Spinal cord (tissue), 10 donors: ENCODE data around the gene CAMK2D. TPM values are rescaled to one million over a fixed set of nuclear protein-coding genes. Genes with fewer than 3 reads are reported as not detected.

ENCODE experiments used
- DNase-seq, 6 donors: peaks; one replicate each; pipeline versions ENCODE4 v3.0.0 to v3.0.0-alpha.2; 2013 to 2015; ENCODE audit warnings: low spot score in 6 of 6, low read depth in 4 of 6
- H3K27ac ChIP-seq: one replicate; pipeline ENCODE4 v1.5.1; 2013; ENCODE audit warnings: low read depth, low read length, control low read depth
- H3K27me3 ChIP-seq: one replicate; pipeline ENCODE4 v1.6.1; 2013; ENCODE audit warnings: low read length; ENCODE audit not compliant: control insufficient read depth, insufficient read depth
- H3K36me3 ChIP-seq: one replicate; pipeline ENCODE4 v1.6.1; 2013; ENCODE audit warnings: low read length; ENCODE audit not compliant: control insufficient read depth, insufficient read depth
- H3K4me1 ChIP-seq: one replicate; pipeline ENCODE4 v1.6.1; 2013; ENCODE audit warnings: low read length; ENCODE audit not compliant: control insufficient read depth, insufficient read depth
- H3K4me3 ChIP-seq: one replicate; pipeline ENCODE4 v1.5.1; 2013; ENCODE audit warnings: low read depth, low read length, control low read depth
- H3K9me3 ChIP-seq: one replicate; pipeline ENCODE4 v1.6.1; 2013; ENCODE audit warnings: low read length; ENCODE audit not compliant: control insufficient read depth, insufficient read depth
- WGBS: methylation state at CpG from one replicate; pipeline ENCODE4 v1.1.5; 2013; ENCODE audit warnings: missing lambda C conversion rate; ENCODE audit not compliant: insufficient coverage; 5-methylcytosine and 5-hydroxymethylcytosine counted together
- polyA plus RNA-seq, 2 donors: library from polyadenylated mRNA; unstranded; fragments of 120-200 nt; gene quantifications; one replicate each; pipeline ENCODE4 v1.2.1, GENCODE V29; 2013; ENCODE audit not compliant: insufficient read length in 2 of 2
- total RNA-seq, 2 donors: library from RNA; depleted of rRNA in 1 of 2; stranded (reverse); fragments of 120-200 nt in 1 of 2; fragments of >200 nt in 1 of 2; gene quantifications; one replicate each; pipeline versions ENCODE4 v1.2.3 to v1.2.4, GENCODE V29; 2013 to 2014
- donor health status: healthy.

Gene CAMK2D
- total and polyA plus RNA-seq, 4 donors: 64.4 to 154 (median 95.0) TPM

DNA sequence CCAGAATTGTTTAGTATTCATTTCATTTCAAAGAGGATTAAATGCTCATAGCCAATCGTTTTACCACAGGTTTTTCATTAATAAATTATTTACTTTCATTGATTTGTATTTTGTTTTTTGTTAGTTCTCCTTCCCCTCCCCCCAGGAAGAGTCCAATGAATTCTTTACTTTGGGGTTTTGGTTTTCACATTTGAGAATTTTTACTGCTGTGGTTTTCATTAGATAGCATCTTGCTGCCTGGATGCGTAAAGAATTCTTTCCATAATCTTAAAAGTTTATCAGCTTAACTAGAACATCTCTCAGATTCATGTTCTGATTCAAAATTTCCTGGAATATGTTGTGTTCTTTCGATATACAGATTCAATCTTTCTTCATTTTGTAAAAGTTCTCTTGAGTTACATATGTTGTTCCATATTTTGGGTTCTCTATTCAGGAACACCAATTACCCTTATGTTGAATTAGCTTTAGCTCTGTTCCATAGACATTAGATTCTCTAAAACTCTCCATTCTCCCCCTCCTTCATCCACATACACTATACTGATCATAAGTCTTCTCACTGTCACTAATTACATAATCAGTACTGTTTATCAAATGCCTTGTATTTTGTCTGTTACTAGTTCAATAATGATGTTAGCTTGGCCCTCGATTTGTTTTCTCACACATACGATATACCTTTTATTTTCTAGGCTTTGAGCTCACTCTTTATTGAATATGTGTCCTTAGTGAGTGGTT lies 184.4 kb downstream of the CAMK2D start:
- no peaks in the 10 kb centered on the region for H3K36me3 ChIP-seq
- H3K9me3 ChIP-seq: no peaks in the 10 kb centered on the region
- H3K27ac ChIP-seq: no peak overlapping the region
- no CpG with 5 or more reads among the region's 5 CpGs for WGBS
- no peak for DNase-seq
- H3K4me1 ChIP-seq: no peaks in the 10 kb centered on the region
- no peak overlapping the region for H3K4me3 ChIP-seq
- H3K27me3 ChIP-seq: no peaks in the 10 kb centered on the region

DNA sequence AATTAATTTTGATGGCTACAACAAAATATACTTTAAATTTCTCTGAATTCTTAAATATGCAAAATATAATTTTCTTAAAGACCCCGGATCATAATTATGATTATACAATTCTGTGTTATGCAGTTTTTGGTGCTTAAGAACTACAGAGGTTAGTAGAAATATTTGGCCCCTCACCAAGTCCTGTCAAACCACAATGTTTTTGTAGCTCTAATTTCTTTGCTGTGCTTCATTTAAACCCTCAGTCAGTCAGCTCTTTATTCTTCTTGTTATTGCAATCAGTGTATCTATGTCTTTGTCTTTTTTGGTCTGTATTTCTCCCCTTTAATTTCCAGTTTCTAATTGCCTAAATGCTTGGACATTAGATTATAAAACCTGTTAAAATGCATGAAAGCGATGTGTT lies 186.1 kb downstream of the CAMK2D start:
- DNase-seq: peak in 1 of 6 donors; percentile 15
- H3K4me3 ChIP-seq: no peak overlapping the region
- 100% methylated on average over 1 of the region's 2 CpGs for WGBS
- H3K27me3 ChIP-seq: no peaks in the 10 kb centered on the region
- H3K27ac ChIP-seq: peak overlapping the region; percentile 6
- H3K36me3 ChIP-seq: no peaks in the 10 kb centered on the region
- H3K4me1 ChIP-seq: no peaks in the 10 kb centered on the region
- H3K9me3 ChIP-seq: no peaks in the 10 kb centered on the region

DNA sequence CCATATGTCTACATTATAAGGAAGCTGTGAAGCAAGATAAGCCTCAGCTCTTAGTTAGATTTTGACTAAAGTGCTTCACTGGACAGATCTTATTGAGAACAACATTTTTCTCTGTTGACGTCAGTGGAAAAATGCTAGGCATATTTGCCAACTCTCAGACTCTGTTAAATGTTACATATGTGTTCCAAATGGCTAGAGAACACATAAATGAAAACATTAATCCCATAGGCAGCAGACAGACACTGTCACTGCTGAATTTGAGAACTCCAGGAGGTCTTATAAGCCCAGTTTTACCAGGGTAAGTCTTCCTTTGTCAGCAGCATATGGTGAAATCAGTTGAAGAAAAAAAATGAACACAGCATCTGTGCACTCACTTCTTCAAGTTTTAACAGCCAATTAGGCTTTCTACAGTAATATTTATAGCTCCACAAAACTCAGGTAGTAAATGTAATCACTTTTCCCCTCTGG lies 186.9 kb downstream of the CAMK2D start:
- H3K27ac ChIP-seq: peak overlapping the region; percentile 68
- no CpG with 5 or more reads among the region's 1 CpG for WGBS
- DNase-seq: peak in 2 of 6 donors; percentile 60 to 66

DNA sequence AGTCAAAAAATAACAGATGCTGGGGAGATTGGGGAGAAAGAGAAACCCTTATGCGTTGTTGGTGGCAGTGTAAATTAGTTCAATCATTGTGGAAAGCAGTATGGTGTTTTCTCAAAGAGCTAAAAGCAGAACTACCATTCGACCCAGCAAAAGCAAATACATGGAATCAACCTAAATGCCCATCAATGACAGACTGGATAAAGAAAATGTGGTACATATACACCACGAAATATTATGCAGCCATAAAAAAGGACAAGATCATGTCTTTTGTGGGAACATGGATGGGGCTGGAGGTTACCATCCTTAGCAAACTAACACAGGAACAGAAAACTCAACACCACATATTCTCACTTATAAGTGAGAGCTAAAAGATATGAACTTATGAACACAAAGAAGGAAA lies 188.9 kb downstream of the CAMK2D start:
- WGBS: no CpG with 5 or more reads among the region's 3 CpGs
- Histone ChIP-seq H3K4me1 (no peaks in the 10 kb centered on the region), H3K4me3 (no peak overlapping the region), H3K27me3 (no peaks in the 10 kb centered on the region), H3K9me3 (no peaks in the 10 kb centered on the region), H3K27ac (no peak overlapping the region), H3K36me3 (no peaks in the 10 kb centered on the region)
- DNase-seq: no peak

More for the DNA sequence above, 186.9 kb downstream of the CAMK2D start:
- no peaks in the 10 kb centered on the region for H3K36me3 ChIP-seq
- H3K9me3 ChIP-seq: no peaks in the 10 kb centered on the region
- no peaks in the 10 kb centered on the region for H3K27me3 ChIP-seq
- no peak overlapping the region for H3K4me3 ChIP-seq
- no peaks in the 10 kb centered on the region for H3K4me1 ChIP-seq

DNA sequence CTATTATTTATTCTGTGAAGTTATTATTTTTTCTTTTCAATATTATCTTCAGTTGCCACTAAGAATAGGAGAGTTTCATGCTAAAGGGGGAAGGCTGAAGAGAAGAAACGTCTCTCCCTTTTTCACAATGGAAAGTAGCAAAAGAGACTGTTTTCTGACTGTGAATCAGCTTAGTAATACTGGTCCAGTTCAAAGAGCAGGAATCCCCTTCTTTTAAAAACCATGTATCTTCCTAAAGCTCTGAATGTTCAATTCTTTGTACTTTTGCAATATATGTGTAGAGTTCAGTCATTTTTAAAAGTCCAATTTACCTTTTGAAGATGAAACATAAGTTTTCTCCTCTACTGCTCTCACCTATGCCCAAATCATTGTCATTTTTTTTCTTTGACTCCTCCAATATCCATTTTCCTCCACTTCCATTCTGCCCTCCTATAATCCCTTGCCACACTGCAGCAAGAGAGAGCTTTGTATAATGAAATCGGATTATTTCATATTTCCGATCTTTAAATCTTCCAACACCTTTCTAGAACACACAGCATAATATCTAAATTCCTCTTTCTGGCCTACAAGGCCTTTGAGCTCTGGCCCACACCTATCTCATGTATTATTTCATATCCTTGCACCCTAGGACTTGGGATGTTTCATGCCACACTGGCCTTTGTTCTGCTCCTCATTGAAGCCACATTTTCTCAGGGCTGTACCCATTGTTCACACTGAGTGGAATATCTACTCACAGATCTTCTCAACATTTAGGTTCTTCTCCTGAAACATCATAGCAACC lies 195.3 kb downstream of the CAMK2D start:
- H3K4me1 ChIP-seq: no peaks in the 10 kb centered on the region
- no peak overlapping the region for H3K27ac ChIP-seq
- 100% methylated on average over 2 of the region's 3 CpGs for WGBS
- no peaks in the 10 kb centered on the region for H3K27me3 ChIP-seq
- H3K9me3 ChIP-seq: no peaks in the 10 kb centered on the region
- no peak for DNase-seq
- H3K4me3 ChIP-seq: no peak overlapping the region
- no peaks in the 10 kb centered on the region for H3K36me3 ChIP-seq

DNA sequence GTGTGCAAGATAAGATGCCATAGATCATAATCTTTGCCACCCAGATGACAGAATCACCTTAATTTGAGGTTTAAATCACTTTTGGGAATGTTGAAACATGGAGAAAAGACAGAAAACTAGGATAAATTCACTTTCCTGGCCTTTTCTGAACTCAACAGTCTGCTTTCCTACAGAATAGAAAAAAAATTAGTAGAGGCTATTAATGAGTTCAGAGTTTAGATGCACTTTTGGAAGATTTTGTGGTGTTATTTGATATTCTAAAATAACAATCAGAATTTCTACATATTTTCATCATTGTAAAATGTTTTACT lies 195.9 kb downstream of the CAMK2D start:
- no peaks in the 10 kb centered on the region for H3K9me3 ChIP-seq
- no peak for DNase-seq
- H3K27ac ChIP-seq: no peak overlapping the region
- no peaks in the 10 kb centered on the region for H3K27me3 ChIP-seq
- no peaks in the 10 kb centered on the region for H3K4me1 ChIP-seq
- H3K36me3 ChIP-seq: no peaks in the 10 kb centered on the region
- no peak overlapping the region for H3K4me3 ChIP-seq

DNA sequence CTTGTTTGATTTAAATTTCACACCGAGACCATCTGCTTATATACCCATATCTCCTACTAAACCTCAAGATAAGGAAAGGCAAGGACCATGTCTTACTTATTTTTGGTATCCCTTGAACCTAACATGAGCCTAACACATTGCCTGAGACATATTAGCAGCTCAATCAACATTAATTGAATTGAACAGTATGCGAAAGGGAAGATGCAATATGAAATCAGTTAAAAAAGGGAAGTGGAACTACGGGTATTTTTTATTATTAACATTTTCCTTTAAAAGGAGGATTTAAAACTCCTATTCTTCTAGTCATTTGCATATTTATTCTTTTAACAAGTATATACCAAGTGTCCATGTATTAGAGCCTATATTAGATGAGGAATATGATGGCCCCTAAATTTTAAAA lies 197.0 kb downstream of the CAMK2D start:
- Histone ChIP-seq H3K27me3 (no peaks in the 10 kb centered on the region), H3K4me3 (no peak overlapping the region), H3K9me3 (no peaks in the 10 kb centered on the region), H3K4me1 (no peaks in the 10 kb centered on the region), H3K27ac (no peak overlapping the region), H3K36me3 (no peaks in the 10 kb centered on the region)
- 100% methylated on average over 1 of the region's 3 CpGs for WGBS
- no peak for DNase-seq

DNA sequence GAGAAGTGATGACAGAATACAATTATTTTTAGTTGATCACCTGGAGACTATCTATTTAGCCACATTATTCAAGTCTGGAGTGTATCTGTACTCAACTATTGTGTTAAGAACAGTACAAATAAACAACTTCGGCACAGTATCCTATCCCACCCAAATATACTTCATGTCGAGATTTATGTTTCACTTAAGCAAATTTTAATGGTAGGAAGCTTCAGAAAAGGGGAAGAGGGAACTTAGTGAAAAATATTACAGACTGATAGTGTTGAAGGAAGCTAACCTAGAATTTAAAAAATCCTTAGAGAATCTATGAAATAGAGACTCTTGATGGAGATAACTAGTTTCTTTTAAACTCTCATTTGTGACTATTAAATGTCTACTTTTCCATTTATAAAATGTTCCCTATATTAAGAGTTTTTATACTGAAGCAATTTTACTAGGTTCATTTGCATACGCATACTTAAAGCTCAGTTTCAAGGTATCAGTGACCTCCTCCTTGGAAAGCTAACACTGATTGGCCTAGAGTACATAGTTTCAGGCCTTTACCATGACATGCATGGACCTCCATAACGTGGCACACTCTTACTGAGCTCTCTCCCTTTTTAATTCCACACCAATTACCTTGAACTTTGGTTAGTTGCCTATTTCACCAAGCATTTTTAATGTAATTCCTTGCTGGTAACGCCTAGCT lies 197.7 kb downstream of the CAMK2D start:
- H3K36me3 ChIP-seq: no peaks in the 10 kb centered on the region
- 92% methylated on average over 2 of the region's 5 CpGs for WGBS
- no peaks in the 10 kb centered on the region for H3K27me3 ChIP-seq

DNA sequence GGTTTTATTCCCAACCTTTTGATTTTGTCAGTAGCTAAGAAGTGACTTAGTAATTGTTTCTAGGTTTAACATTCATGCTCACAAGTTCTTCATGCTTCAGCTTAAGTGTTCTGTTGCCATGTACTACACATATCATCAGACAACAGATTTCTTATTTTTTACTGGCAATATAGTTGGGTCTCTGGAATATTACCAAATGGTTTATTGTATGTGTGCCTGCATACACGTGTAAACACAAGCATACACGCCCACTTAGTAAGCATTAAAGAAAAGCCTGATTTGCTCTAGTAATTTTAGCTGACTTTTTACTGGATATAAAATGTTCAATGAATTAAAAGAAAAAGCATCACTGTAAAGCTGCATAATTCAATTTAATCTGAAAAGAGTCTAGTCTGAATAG lies 199.8 kb downstream of the CAMK2D start:
- WGBS: no CpG with 5 or more reads among the region's 2 CpGs
- Histone ChIP-seq H3K9me3 (no peaks in the 10 kb centered on the region), H3K4me1 (no peaks in the 10 kb centered on the region), H3K4me3 (no peak overlapping the region), H3K36me3 (no peaks in the 10 kb centered on the region), H3K27me3 (no peaks in the 10 kb centered on the region), H3K27ac (no peak overlapping the region)
- DNase-seq: no peak

More for the DNA sequence above, 197.7 kb downstream of the CAMK2D start:
- DNase-seq: no peak
- H3K9me3 ChIP-seq: no peaks in the 10 kb centered on the region
- no peaks in the 10 kb centered on the region for H3K4me1 ChIP-seq
- no peak overlapping the region for H3K27ac ChIP-seq
- H3K4me3 ChIP-seq: no peak overlapping the region
